Stimulated activated memory B cell treated with anti-CD40 and anti-IgM and Interleukin-4, amounts not matched to agents 10 μg/mL and 1 μg/mL and 100 μg/mL, for 72 hours (primary cell): ENCODE results near the gene CCR6.
"Not testable (repeated sequence)": the region's sequence is repeated elsewhere in the genome, so short reads cannot be mapped to it uniquely, and the experiment has no call there.

Source experiments
- ATAC-seq: fragments of 150-1000 bp; cut with Tn5 transposase; 2 replicates; pipeline ENCODE4 v1.10.0; 2021
- H3K27ac Mint-ChIP-seq: one replicate; pipeline ENCODE4 v1.8.0; 2022; ENCODE audit warnings: mild to moderate bottlenecking, mixed read lengths
- H3K27me3 Mint-ChIP-seq: one replicate; pipeline ENCODE4 v1.8.0; 2022; ENCODE audit warnings: mixed read lengths
- H3K36me3 Mint-ChIP-seq: one replicate; pipeline ENCODE4 v1.8.0; 2022; ENCODE audit warnings: mixed read lengths
- H3K4me1 Mint-ChIP-seq: one replicate; pipeline ENCODE4 v1.8.0; 2022; ENCODE audit warnings: mixed read lengths
- H3K4me3 Mint-ChIP-seq: one replicate; pipeline ENCODE4 v1.8.0; 2022; ENCODE audit warnings: mild to moderate bottlenecking, moderate library complexity, mixed read lengths
- H3K9me3 Mint-ChIP-seq: one replicate; pipeline ENCODE4 v1.8.0; 2022; ENCODE audit warnings: mixed read lengths

CCR6 gene

GRCh38 chr6:167122827-167123657 lies at the start of gene CCR6:
Gene CCR6 (plus strand): TSS chr6:167123096. CDS start chr6:167136135, 13,039 bp downstream.
- Mint-ChIP-seq H3K9me3 (no peaks in the 10 kb centered on the region), H3K36me3 (peaks cover 6% of the 10 kb centered on the region), H3K27ac (peak within 1 kb of the TSS; percentile 95), H3K4me3 (peak within 1 kb of the TSS; percentile 82), H3K4me1 (peaks cover 89% of the 10 kb centered on the region), H3K27me3 (no peaks in the 10 kb centered on the region)
- ATAC-seq = no peak

GRCh38 chr6:167073679-167074274 lies 49.1 kb upstream of the CCR6 start:
- Mint-ChIP-seq H3K27me3 (no peaks in the 10 kb centered on the region), H3K27ac (no peak overlapping the region), H3K4me1 (peaks cover 14% of the 10 kb centered on the region), H3K36me3 (peaks cover 20% of the 10 kb centered on the region), H3K9me3 (peaks cover 10% of the 10 kb centered on the region), H3K4me3 (no peak overlapping the region)
- no peak for ATAC-seq

GRCh38 chr6:167077241-167077932 lies 45.5 kb upstream of the CCR6 start:
- H3K36me3 Mint-ChIP-seq = peaks cover 9% of the 10 kb centered on the region
- H3K4me1 Mint-ChIP-seq = peaks cover 30% of the 10 kb centered on the region
- no peak for ATAC-seq
- H3K9me3 Mint-ChIP-seq = peaks cover 1% of the 10 kb centered on the region
- H3K27ac Mint-ChIP-seq = no peak overlapping the region
- H3K4me3 Mint-ChIP-seq = no peak overlapping the region
- H3K27me3 Mint-ChIP-seq = no peaks in the 10 kb centered on the region

- H3K4me1 Mint-ChIP-seq = peaks cover 26% of the 10 kb centered on the region
- no peak overlapping the region for H3K4me3 Mint-ChIP-seq
- H3K9me3 Mint-ChIP-seq = no peaks in the 10 kb centered on the region
- no peak for ATAC-seq
- H3K27ac Mint-ChIP-seq = no peak overlapping the region
- H3K36me3 Mint-ChIP-seq = peaks cover 4% of the 10 kb centered on the region
- no peaks in the 10 kb centered on the region for H3K27me3 Mint-ChIP-seq
Measured at GRCh38 chr6:167078745-167079144, 44.2 kb upstream of the CCR6 start.

- peaks cover 6% of the 10 kb centered on the region for H3K36me3 Mint-ChIP-seq
- no peaks in the 10 kb centered on the region for H3K9me3 Mint-ChIP-seq
- peak; percentile 100 for ATAC-seq
- H3K27me3 Mint-ChIP-seq = no peaks in the 10 kb centered on the region
- H3K4me3 Mint-ChIP-seq = peak overlapping the region; percentile 44
- peak overlapping the region; percentile 81 for H3K27ac Mint-ChIP-seq
- H3K4me1 Mint-ChIP-seq = peaks cover 21% of the 10 kb centered on the region
Measured at GRCh38 chr6:167079853-167080297, 43.0 kb upstream of the CCR6 start.

- H3K4me1 Mint-ChIP-seq = peaks cover 39% of the 10 kb centered on the region
- H3K36me3 Mint-ChIP-seq = peaks cover 12% of the 10 kb centered on the region
- H3K27ac Mint-ChIP-seq = no peak overlapping the region
- no peaks in the 10 kb centered on the region for H3K27me3 Mint-ChIP-seq
- H3K9me3 Mint-ChIP-seq = peaks cover 5% of the 10 kb centered on the region
- H3K4me3 Mint-ChIP-seq = no peak overlapping the region
- no peak for ATAC-seq
Measured at GRCh38 chr6:167087857-167088354, 35.0 kb upstream of the CCR6 start.

GRCh38 chr6:167088741-167089140 lies 34.2 kb upstream of the CCR6 start:
- H3K9me3 Mint-ChIP-seq, H3K27me3 Mint-ChIP-seq, H3K27ac Mint-ChIP-seq, ATAC-seq, H3K4me3 Mint-ChIP-seq: not testable (repeated sequence)
- peaks cover 47% of the 10 kb centered on the region for H3K4me1 Mint-ChIP-seq
- H3K36me3 Mint-ChIP-seq = peaks cover 14% of the 10 kb centered on the region

GRCh38 chr6:167089243-167090142 lies 33.4 kb upstream of the CCR6 start:
- Mint-ChIP-seq H3K9me3 (peaks cover 5% of the 10 kb centered on the region), H3K4me1 (peaks cover 55% of the 10 kb centered on the region), H3K27me3 (no peaks in the 10 kb centered on the region), H3K27ac (peak overlapping the region; percentile 100), H3K36me3 (peaks cover 14% of the 10 kb centered on the region), H3K4me3 (no peak overlapping the region)
- ATAC-seq = no peak

- H3K4me1 Mint-ChIP-seq = peaks cover 62% of the 10 kb centered on the region
- H3K27ac Mint-ChIP-seq = peak overlapping the region; percentile 100
- H3K4me3 Mint-ChIP-seq = no peak overlapping the region
Measured at GRCh38 chr6:167090171-167090570, 32.7 kb upstream of the CCR6 start.

GRCh38 chr6:167091026-167091804 lies 31.7 kb upstream of the CCR6 start:
- H3K36me3 Mint-ChIP-seq = peaks cover 7% of the 10 kb centered on the region
- peaks cover 71% of the 10 kb centered on the region for H3K4me1 Mint-ChIP-seq
- no peaks in the 10 kb centered on the region for H3K9me3 Mint-ChIP-seq
- peak overlapping the region; percentile 87 for H3K4me3 Mint-ChIP-seq
- peak; percentile 50 for ATAC-seq
- H3K27ac Mint-ChIP-seq = peak overlapping the region; percentile 100
- no peaks in the 10 kb centered on the region for H3K27me3 Mint-ChIP-seq

More at GRCh38 chr6:167090171-167090570, 32.7 kb upstream of the CCR6 start:
- Mint-ChIP-seq H3K27me3 (no peaks in the 10 kb centered on the region), H3K36me3 (peaks cover 14% of the 10 kb centered on the region), H3K9me3 (peaks cover 5% of the 10 kb centered on the region)
- ATAC-seq = no peak

GRCh38 chr6:167091805-167092107 lies 31.1 kb upstream of the CCR6 start:
- peak overlapping the region; percentile 100 for H3K27ac Mint-ChIP-seq
- H3K9me3 Mint-ChIP-seq = no peaks in the 10 kb centered on the region
- no peak for ATAC-seq
- peaks cover 71% of the 10 kb centered on the region for H3K4me1 Mint-ChIP-seq
- H3K4me3 Mint-ChIP-seq = peak overlapping the region; percentile 87
- H3K27me3 Mint-ChIP-seq = no peaks in the 10 kb centered on the region
- H3K36me3 Mint-ChIP-seq = peaks cover 7% of the 10 kb centered on the region

GRCh38 chr6:167092672-167093339 lies 30.1 kb upstream of the CCR6 start:
- ATAC-seq = no peak
- Mint-ChIP-seq H3K36me3 (peaks cover 7% of the 10 kb centered on the region), H3K9me3 (no peaks in the 10 kb centered on the region), H3K4me3 (peak overlapping the region; percentile 87), H3K4me1 (peaks cover 73% of the 10 kb centered on the region), H3K27me3 (no peaks in the 10 kb centered on the region), H3K27ac (peak overlapping the region; percentile 100)

- peaks cover 80% of the 10 kb centered on the region for H3K4me1 Mint-ChIP-seq
- ATAC-seq = peak; percentile 40
- H3K9me3 Mint-ChIP-seq = no peaks in the 10 kb centered on the region
- H3K4me3 Mint-ChIP-seq = peak overlapping the region; percentile 87
- peak overlapping the region; percentile 100 for H3K27ac Mint-ChIP-seq
- H3K27me3 Mint-ChIP-seq = no peaks in the 10 kb centered on the region
- H3K36me3 Mint-ChIP-seq = peaks cover 7% of the 10 kb centered on the region
Measured at GRCh38 chr6:167093406-167093921, 29.4 kb upstream of the CCR6 start.
